HL-60 (cell line): Measurements from ENCODE around the gene KRT4.

Experiments used
- DNase-seq, 2 experiments: peaks; one replicate each; pipeline ENCODE4 v3.0.0-alpha.2; 2010 to 2020; ENCODE audit warnings: low read depth in 1 of 2, low spot score in 1 of 2
- H3K27ac ChIP-seq: fragments of 250-450 bp; sonication (Bioruptor Pico); replicated peaks from 2 replicates; pipeline ENCODE4 v1.5.1; 2020; ENCODE audit warnings: mild to moderate bottlenecking, moderate library complexity
- H3K27me3 ChIP-seq: fragments of 250-450 bp; sonication (Bioruptor Pico); 2 replicates; pipeline ENCODE4 v1.5.1; 2021; ENCODE audit warnings: mild to moderate bottlenecking, moderate library complexity; ENCODE audit not compliant: insufficient read depth, poor library complexity, severe bottlenecking
- H3K4me3 ChIP-seq: replicated peaks from 2 replicates; pipeline ENCODE4 v1.5.1; 2011; ENCODE audit warnings: mild to moderate bottlenecking, control low read depth, low read length; ENCODE audit not compliant: insufficient read depth
- CTCF ChIP-seq: IDR thresholded peaks from one replicate; pipeline ENCODE4 v1.5.1; 2011; ENCODE audit warnings: low read length, control low read depth, inconsistent platforms; ENCODE audit not compliant: insufficient read depth
- GABPA ChIP-seq: IDR thresholded peaks from 2 replicates; pipeline ENCODE4 v1.6.1; 2012; ENCODE audit warnings: low read depth
- POLR2AphosphoS5 ChIP-seq: IDR thresholded peaks from 2 replicates; pipeline ENCODE4 v1.6.1; 2012; ENCODE audit warnings: low read depth
- REST ChIP-seq: IDR thresholded peaks from 2 replicates; pipeline ENCODE4 v1.6.1; 2012; ENCODE audit warnings: low read depth; ENCODE audit not compliant: insufficient replicate concordance
- SPI1 ChIP-seq: IDR thresholded peaks from 2 replicates; pipeline ENCODE4 v1.6.1; 2012; ENCODE audit warnings: low read depth, mild to moderate bottlenecking, borderline replicate concordance

Gene KRT4

GRCh38 chr12:52772772-52773171 is 41.1 kb downstream of the KRT4 start:
- H3K27me3 ChIP-seq, result peaks cover 5% of the 10 kb centered on the region
- H3K27ac ChIP-seq, result no peak overlapping the region
- no peak for DNase-seq
- TF ChIP-seq SPI1 (no peak), GABPA (no peak), REST (no peak), CTCF (no peak), POLR2AphosphoS5 (no peak)
- H3K4me3 ChIP-seq, result no peak overlapping the region

GRCh38 chr12:52772188-52772587 is 41.7 kb downstream of the KRT4 start:
- TF ChIP-seq CTCF (no peak), GABPA (no peak), REST (no peak)
- no peak overlapping the region for H3K4me3 ChIP-seq
- H3K27me3 ChIP-seq, result peaks cover 5% of the 10 kb centered on the region
- H3K27ac ChIP-seq, result no peak overlapping the region
- no peak for DNase-seq

- H3K27me3 ChIP-seq, result peaks cover 5% of the 10 kb centered on the region
- TF ChIP-seq REST, result no peak
- no peak for TF ChIP-seq CTCF
- TF ChIP-seq POLR2AphosphoS5, result no peak
- TF ChIP-seq GABPA, result no peak
- no peak for TF ChIP-seq SPI1
- DNase-seq, result no peak
Measured at GRCh38 chr12:52771505-52771904, 42.4 kb downstream of the KRT4 start.

More at GRCh38 chr12:52771505-52771904, 42.4 kb downstream of the KRT4 start:
- Histone ChIP-seq H3K4me3 (no peak overlapping the region), H3K27ac (no peak overlapping the region)
